GM12801 (cell line): Measurements from ENCODE around the gene JAGN1.

Experiments used
- TF ChIP-seq, protein P1 (sequence below): IDR thresholded peaks from one replicate; pipeline ENCODE4 v1.5.1; 2011; ENCODE audit warnings: control low read depth; ENCODE audit not compliant: insufficient read length; ENCODE audit errors: extremely low read depth

Gene JAGN1

GRCh38 chr3:9912294-9912935 lies 22.0 kb downstream of the JAGN1 start:
- TF ChIP-seq, protein P1, sequence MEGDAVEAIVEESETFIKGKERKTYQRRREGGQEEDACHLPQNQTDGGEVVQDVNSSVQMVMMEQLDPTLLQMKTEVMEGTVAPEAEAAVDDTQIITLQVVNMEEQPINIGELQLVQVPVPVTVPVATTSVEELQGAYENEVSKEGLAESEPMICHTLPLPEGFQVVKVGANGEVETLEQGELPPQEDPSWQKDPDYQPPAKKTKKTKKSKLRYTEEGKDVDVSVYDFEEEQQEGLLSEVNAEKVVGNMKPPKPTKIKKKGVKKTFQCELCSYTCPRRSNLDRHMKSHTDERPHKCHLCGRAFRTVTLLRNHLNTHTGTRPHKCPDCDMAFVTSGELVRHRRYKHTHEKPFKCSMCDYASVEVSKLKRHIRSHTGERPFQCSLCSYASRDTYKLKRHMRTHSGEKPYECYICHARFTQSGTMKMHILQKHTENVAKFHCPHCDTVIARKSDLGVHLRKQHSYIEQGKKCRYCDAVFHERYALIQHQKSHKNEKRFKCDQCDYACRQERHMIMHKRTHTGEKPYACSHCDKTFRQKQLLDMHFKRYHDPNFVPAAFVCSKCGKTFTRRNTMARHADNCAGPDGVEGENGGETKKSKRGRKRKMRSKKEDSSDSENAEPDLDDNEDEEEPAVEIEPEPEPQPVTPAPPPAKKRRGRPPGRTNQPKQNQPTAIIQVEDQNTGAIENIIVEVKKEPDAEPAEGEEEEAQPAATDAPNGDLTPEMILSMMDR = no peak

GRCh38 chr3:9913601-9914000 lies 23.2 kb downstream of the JAGN1 start:
- TF ChIP-seq, protein P1 = no peak

- TF ChIP-seq, protein P1 = no peak
These were observed 23.6 kb downstream of the JAGN1 start for GRCh38 chr3:9914011-9914410.

DNA sequence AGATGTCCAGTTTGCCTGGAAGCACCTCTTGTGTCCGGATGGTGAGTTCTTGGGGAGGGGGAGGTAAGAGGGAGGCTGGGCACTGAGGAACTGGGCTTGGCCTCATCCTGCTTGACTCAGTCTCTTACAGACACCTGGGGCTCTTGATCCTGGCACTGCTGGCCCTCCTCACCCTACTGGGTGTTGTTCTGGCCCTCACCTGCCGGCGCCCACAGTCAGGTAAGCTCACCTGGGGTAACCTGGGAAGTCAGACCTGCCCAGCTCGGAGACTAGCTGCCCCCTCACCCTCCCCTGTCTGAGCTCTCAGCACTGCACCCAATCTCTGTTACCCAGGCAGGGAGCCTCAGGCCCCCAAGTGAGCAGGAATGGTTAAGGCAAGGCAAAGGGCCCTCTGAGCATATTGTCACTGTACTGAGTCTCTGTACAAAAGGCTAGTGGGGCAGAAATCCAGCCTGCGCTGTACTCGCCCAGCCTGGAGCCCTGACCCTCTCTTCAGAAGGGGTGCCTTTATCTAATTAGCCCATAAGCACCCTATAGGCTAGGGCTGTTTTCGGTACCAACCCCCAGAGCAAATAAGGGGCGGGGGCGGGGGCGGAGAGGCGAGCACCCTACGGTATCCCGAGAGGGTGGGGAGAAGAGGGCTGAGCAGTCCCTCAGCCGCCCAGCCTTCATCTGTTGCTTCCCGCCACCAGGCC lies 24.3 kb downstream of the JAGN1 start:
- TF ChIP-seq, protein P1 = no peak

DNA sequence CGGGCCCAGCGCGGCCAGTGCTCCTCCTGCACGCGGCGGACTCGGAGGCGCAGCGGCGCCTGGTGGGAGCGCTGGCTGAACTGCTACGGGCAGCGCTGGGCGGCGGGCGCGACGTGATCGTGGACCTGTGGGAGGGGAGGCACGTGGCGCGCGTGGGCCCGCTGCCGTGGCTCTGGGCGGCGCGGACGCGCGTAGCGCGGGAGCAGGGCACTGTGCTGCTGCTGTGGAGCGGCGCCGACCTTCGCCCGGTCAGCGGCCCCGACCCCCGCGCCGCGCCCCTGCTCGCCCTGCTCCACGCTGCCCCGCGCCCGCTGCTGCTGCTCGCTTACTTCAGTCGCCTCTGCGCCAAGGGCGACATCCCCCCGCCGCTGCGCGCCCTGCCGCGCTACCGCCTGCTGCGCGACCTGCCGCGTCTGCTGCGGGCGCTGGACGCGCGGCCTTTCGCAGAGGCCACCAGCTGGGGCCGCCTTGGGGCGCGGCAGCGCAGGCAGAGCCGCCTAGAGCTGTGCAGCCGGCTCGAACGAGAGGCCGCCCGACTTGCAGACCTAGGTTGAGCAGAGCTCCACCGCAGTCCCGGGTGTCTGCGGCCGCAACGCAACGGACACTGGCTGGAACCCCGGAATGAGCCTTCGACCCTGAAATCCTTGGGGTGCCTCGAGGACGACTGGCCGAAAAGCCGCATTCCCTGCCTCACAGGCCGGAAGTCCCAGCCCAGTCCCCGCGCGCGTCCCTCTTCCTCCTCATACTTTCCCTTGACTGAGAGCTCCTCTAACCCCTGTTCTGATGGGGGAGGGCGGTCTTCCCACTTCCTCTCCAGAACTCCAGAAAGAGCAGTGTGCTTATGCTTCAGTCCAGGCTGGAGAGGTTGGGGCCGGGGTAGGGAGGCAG lies 25.1 kb downstream of the JAGN1 start:
- TF ChIP-seq, protein P1 = no peak

GRCh38 chr3:9916346-9916733 lies 25.9 kb downstream of the JAGN1 start:
- TF ChIP-seq, protein P1 = no peak

GRCh38 chr3:9916734-9917680 lies 26.6 kb downstream of the JAGN1 start, which contains the start of gene IL17RC:
Gene IL17RC, plus strand, starts transcription at chr3:9917098. Its CDS starts 218 bp downstream, at chr3:9917316.
- TF ChIP-seq, protein P1 = no peak
